ENCODE data around the gene TLE1. TPM values are rescaled to one million over a fixed set of nuclear protein-coding genes. Genes with fewer than 3 reads are reported as not detected.

Gene TLE1
- total and polyA plus RNA-seq, 2 donors (not counting 1 experiment from before 2014, with no cell fraction given), result 33.5 to 80.3 TPM

GRCh38 chr9:81535542-81536241 is 153.7 kb downstream of the TLE1 start:
- H3K4me1 ChIP-seq (ENCODE audit: control insufficient read depth in 2 of 2, insufficient read depth in 2 of 2, low read length in 2 of 2), result peaks cover 4 to 5% of the 10 kb centered on the region in 2 donors
- no peak for DNase-seq
- no peak for TF ChIP-seq EZH2 (IDR thresholded peaks at IDR 0.05; ENCODE audit: borderline replicate concordance, insufficient read depth, low read depth, low read length, poor library complexity, severe bottlenecking)
- TF ChIP-seq, protein P1, sequence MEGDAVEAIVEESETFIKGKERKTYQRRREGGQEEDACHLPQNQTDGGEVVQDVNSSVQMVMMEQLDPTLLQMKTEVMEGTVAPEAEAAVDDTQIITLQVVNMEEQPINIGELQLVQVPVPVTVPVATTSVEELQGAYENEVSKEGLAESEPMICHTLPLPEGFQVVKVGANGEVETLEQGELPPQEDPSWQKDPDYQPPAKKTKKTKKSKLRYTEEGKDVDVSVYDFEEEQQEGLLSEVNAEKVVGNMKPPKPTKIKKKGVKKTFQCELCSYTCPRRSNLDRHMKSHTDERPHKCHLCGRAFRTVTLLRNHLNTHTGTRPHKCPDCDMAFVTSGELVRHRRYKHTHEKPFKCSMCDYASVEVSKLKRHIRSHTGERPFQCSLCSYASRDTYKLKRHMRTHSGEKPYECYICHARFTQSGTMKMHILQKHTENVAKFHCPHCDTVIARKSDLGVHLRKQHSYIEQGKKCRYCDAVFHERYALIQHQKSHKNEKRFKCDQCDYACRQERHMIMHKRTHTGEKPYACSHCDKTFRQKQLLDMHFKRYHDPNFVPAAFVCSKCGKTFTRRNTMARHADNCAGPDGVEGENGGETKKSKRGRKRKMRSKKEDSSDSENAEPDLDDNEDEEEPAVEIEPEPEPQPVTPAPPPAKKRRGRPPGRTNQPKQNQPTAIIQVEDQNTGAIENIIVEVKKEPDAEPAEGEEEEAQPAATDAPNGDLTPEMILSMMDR (IDR thresholded peaks at IDR 0.05), result no peak
- CTCF ChIA-PET, result interaction anchor here (1.2 kb wide), 1 partner anchor 13 kb away, joined by 3 read pairs; no protein-coding TSS in a partner anchor
- Mint-ChIP-seq H3K4me3 (no peak overlapping the region), H3K4me1 (peaks cover 6% of the 10 kb centered on the region), H3K27ac (no peak overlapping the region), H3K27me3 (peaks cover 5% of the 10 kb centered on the region), H3K9me3 (ENCODE audit: insufficient read depth) (no peaks in the 10 kb centered on the region)
- no peaks in the 10 kb centered on the region for H3K36me3 ChIP-seq (replicated peaks in 1 of 2; ENCODE audit: control extremely low read depth in 1 of 2, control insufficient read depth in 1 of 2, extremely low read depth in 1 of 2, insufficient read depth in 2 of 2, low read length in 1 of 2)
- no peak for ATAC-seq (ENCODE audit: low read depth)
- no peaks in the 10 kb centered on the region for H3K79me2 ChIP-seq (ENCODE audit: control insufficient read depth, insufficient read depth, low read length)
- H3K27ac ChIP-seq (ENCODE audit: low read length in 2 of 2), result no peak overlapping the region
- H4K20me1 ChIP-seq (ENCODE audit: control insufficient read depth, insufficient read depth, low read length, poor library complexity, severe bottlenecking), result no peaks in the 10 kb centered on the region
- 100% methylated on average over 5 of the region's 9 CpGs for WGBS (ENCODE audit: insufficient coverage)
- intact Hi-C loops (cut with micrococcal nuclease), result no loop called here
- H3K27me3 ChIP-seq (replicated peaks in 1 of 4; ENCODE audit: control extremely low read depth in 1 of 4, control insufficient read depth in 3 of 4, insufficient read depth in 4 of 4, low read length in 3 of 4), result no peaks in the 10 kb centered on the region
- H3K4me2 ChIP-seq (replicated peaks; ENCODE audit: low read depth, low read length, poor library complexity, severe bottlenecking), result no peak overlapping the region
- no peak overlapping the region for H3K4me3 ChIP-seq (ENCODE audit: control extremely low read depth in 1 of 5, extremely low read depth in 1 of 5, insufficient read depth in 1 of 5, low read depth in 2 of 5, low read length in 4 of 5)
- no peaks in the 10 kb centered on the region for H3K9me3 ChIP-seq (ENCODE audit: control extremely low read depth in 1 of 3, control insufficient read depth in 2 of 3, insufficient read depth in 1 of 3, low read length in 2 of 3)
- POLR2A ChIA-PET, result interaction anchor here (0.7 kb wide), 1 partner anchor 15 kb away, joined by 3 read pairs; no protein-coding TSS in a partner anchor
- no peak overlapping the region for H3K9ac ChIP-seq (ENCODE audit: low read length)
- H2AFZ ChIP-seq (ENCODE audit: insufficient read depth, low read depth, low read length, poor library complexity, severe bottlenecking), result no peak overlapping the region

DNA sequence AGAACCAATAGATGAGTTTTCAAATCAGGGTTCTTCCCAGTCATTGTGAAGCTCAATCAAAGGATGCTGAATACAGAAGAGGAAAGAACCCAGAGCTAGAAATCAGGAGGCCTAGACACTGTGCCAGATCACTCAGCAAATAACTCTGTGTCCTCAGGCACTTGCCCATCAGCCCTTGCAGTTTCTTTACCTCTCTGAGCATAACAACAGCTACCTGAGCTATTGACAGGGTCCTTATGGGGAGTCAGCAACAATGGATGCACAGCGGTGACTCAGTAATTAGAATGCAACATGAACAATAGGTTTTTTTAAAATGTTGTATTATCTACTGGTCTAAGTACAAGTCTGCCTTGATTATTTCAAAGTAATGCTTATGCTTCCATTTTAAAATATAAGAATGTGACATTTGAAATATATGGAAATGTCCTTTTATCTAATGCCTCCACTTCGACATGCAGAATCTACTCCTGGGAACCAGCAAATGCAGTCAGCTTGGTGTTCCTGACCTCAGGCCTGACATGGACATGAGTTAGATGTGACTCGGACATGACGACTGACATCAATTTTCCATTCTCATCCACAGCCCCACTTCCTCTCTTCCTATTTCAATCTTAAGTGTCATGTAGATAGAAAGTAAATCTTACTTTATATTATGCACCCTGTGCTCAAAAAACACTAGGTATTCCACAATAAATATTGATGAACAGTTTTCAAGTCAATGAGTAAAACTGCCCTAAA is 155.0 kb downstream of the TLE1 start:
- H3K79me2 ChIP-seq (ENCODE audit: control insufficient read depth, insufficient read depth, low read length), result no peaks in the 10 kb centered on the region
- peaks cover 15% of the 10 kb centered on the region in 2 donors for H3K4me1 ChIP-seq (ENCODE audit: control insufficient read depth in 2 of 2, insufficient read depth in 2 of 2, low read length in 2 of 2)
- no peak overlapping the region for H3K4me2 ChIP-seq (replicated peaks; ENCODE audit: low read depth, low read length, poor library complexity, severe bottlenecking)
- no peak overlapping the region for H3K9ac ChIP-seq (ENCODE audit: low read length)
- Mint-ChIP-seq H3K27ac (no peak overlapping the region), H3K9me3 (ENCODE audit: insufficient read depth) (no peaks in the 10 kb centered on the region), H3K4me3 (no peak overlapping the region), H3K4me1 (peaks cover 18% of the 10 kb centered on the region), H3K27me3 (peaks cover 5% of the 10 kb centered on the region)
- H3K9me3 ChIP-seq (ENCODE audit: control extremely low read depth in 1 of 3, control insufficient read depth in 2 of 3, insufficient read depth in 1 of 3, low read length in 2 of 3), result no peaks in the 10 kb centered on the region
- no peak for DNase-seq
- no peaks in the 10 kb centered on the region for H3K36me3 ChIP-seq (replicated peaks in 1 of 2; ENCODE audit: control extremely low read depth in 1 of 2, control insufficient read depth in 1 of 2, extremely low read depth in 1 of 2, insufficient read depth in 2 of 2, low read length in 1 of 2)
- no peak overlapping the region for H3K27ac ChIP-seq (ENCODE audit: low read length in 2 of 2)
- no peak for TF ChIP-seq EZH2 (IDR thresholded peaks at IDR 0.05; ENCODE audit: borderline replicate concordance, insufficient read depth, low read depth, low read length, poor library complexity, severe bottlenecking)
- TF ChIP-seq, protein P1 (IDR thresholded peaks at IDR 0.05), result no peak
- no peaks in the 10 kb centered on the region for H4K20me1 ChIP-seq (ENCODE audit: control insufficient read depth, insufficient read depth, low read length, poor library complexity, severe bottlenecking)
- no peak overlapping the region for H3K4me3 ChIP-seq (ENCODE audit: control extremely low read depth in 1 of 5, extremely low read depth in 1 of 5, insufficient read depth in 1 of 5, low read depth in 2 of 5, low read length in 4 of 5)
- intact Hi-C loops (cut with micrococcal nuclease), result no loop called here
- no peak for ATAC-seq (ENCODE audit: low read depth)
- H2AFZ ChIP-seq (ENCODE audit: insufficient read depth, low read depth, low read length, poor library complexity, severe bottlenecking), result no peak overlapping the region
- ChIA-PET CTCF (no interaction called here), POLR2A (no interaction called here)
- WGBS (ENCODE audit: insufficient coverage), result no CpG with 5 or more reads among the region's 4 CpGs
- H3K27me3 ChIP-seq (replicated peaks in 1 of 4; ENCODE audit: control extremely low read depth in 1 of 4, control insufficient read depth in 3 of 4, insufficient read depth in 4 of 4, low read length in 3 of 4), result no peaks in the 10 kb centered on the region
